SU-DHL-6 (cell line): Measurements from ENCODE around the gene DYSF.

ENCODE experiments used
- H2AFZ ChIP-seq: fragments of 200-600 bp; sonication (generic); 2 replicates; pipeline ENCODE4 v1.6.1; 2014; ENCODE audit warnings: low read depth, mild to moderate bottlenecking, moderate library complexity, mixed read lengths, antibody characterized with exemption, low read length; ENCODE audit not compliant: severe bottlenecking
- H3F3A ChIP-seq: fragments of 200-600 bp; shearing (Covaris generic); 2 replicates; pipeline ENCODE4 v1.6.0; 2016; ENCODE audit warnings: antibody characterized with exemption, mild to moderate bottlenecking; ENCODE audit not compliant: insufficient read depth
- H3K27ac ChIP-seq: fragments of 200-600 bp; sonication (generic); 2 replicates; pipeline ENCODE4 v1.5.1; 2016; ENCODE audit warnings: low read depth, mild to moderate bottlenecking, low read length, moderate library complexity, mixed read lengths
- H3K27me3 ChIP-seq: fragments of 200-600 bp; sonication (generic), shearing (Covaris generic); 2 replicates; pipeline ENCODE4 v1.6.0; 2014; ENCODE audit warnings: mild to moderate bottlenecking, low read length
- H3K36me3 ChIP-seq: fragments of 200-600 bp; sonication (generic); 2 replicates; pipeline ENCODE4 v1.6.1; 2014; ENCODE audit warnings: mild to moderate bottlenecking, low read length, mixed read lengths
- H3K4me2 ChIP-seq: fragments of 300-600, 200-600 bp; shearing (Covaris generic), sonication (generic); 2 replicates; pipeline ENCODE4 v1.6.0; 2014; ENCODE audit warnings: low read length, low read depth, mild to moderate bottlenecking; ENCODE audit not compliant: poor library complexity, severe bottlenecking
- H3K4me3 ChIP-seq: fragments of 200-600 bp; sonication (generic); 2 replicates; pipeline ENCODE4 v1.5.1; 2014; ENCODE audit warnings: antibody characterized with exemption, low read length, mild to moderate bottlenecking, mixed read lengths; ENCODE audit not compliant: insufficient read depth, poor library complexity, severe bottlenecking
- H3K79me2 ChIP-seq: fragments of 200-600 bp; sonication (generic); 2 replicates; pipeline ENCODE4 v1.6.1; 2014; ENCODE audit warnings: mild to moderate bottlenecking, low read length, moderate library complexity; ENCODE audit not compliant: insufficient read depth
- H3K9ac ChIP-seq: fragments of 200-600 bp; sonication (generic); 2 replicates; pipeline ENCODE4 v1.7.0; 2014; ENCODE audit warnings: mild to moderate bottlenecking, low read length
- H3K9me2 ChIP-seq: fragments of 200-600 bp; sonication (generic); replicated peaks from 2 replicates; pipeline ENCODE4 v1.6.1; 2014; ENCODE audit warnings: low read length; ENCODE audit not compliant: insufficient read depth
- H3K9me3 ChIP-seq: fragments of 200-600 bp; sonication (generic); 2 replicates; pipeline ENCODE4 v1.6.1; 2014; ENCODE audit warnings: low read length, mixed read lengths; ENCODE audit not compliant: insufficient read depth
- H4K20me1 ChIP-seq: fragments of 200-600 bp; sonication (generic); 2 replicates; pipeline ENCODE4 v1.6.1; 2014; ENCODE audit warnings: low read depth, mild to moderate bottlenecking, antibody characterized with exemption, low read length, moderate library complexity, mixed read lengths
- CTCF ChIP-seq: fragments of 200-600 bp; sonication (generic); IDR thresholded peaks from one replicate; pipeline ENCODE4 v1.5.1; 2017; ENCODE audit warnings: antibody characterized with exemption, mild to moderate bottlenecking, low read length, moderate library complexity; ENCODE audit not compliant: insufficient read depth, poor library complexity, severe bottlenecking
- EZH2phosphoT487 ChIP-seq: fragments of 200-600 bp; sonication (generic), shearing (Covaris generic); conservative IDR thresholded peaks from 2 replicates; pipeline ENCODE4 v1.6.1; 2018; ENCODE audit warnings: mild to moderate bottlenecking, antibody characterized with exemption, low read length, moderate library complexity, mixed read lengths

The DYSF gene

GRCh38 chr2:71603851-71604725 is 150.7 kb downstream of the DYSF start:
- Histone ChIP-seq H2AFZ (no peak overlapping the region), H3K4me3 (no peak overlapping the region), H3K36me3 (no peaks in the 10 kb centered on the region), H3K27me3 (no peaks in the 10 kb centered on the region), H3K9me3 (no peaks in the 10 kb centered on the region), H4K20me1 (no peaks in the 10 kb centered on the region), H3K79me2 (no peaks in the 10 kb centered on the region), H3K4me2 (no peak overlapping the region), H3K9ac (no peak overlapping the region), H3K9me2 (no peaks in the 10 kb centered on the region), H3F3A (no peaks in the 10 kb centered on the region), H3K27ac (no peak overlapping the region)
- TF ChIP-seq EZH2phosphoT487 = no peak
- TF ChIP-seq CTCF = no peak

- Histone ChIP-seq H3K9ac (no peak overlapping the region), H3K79me2 (no peaks in the 10 kb centered on the region), H4K20me1 (no peaks in the 10 kb centered on the region), H3K9me3 (no peaks in the 10 kb centered on the region), H2AFZ (no peak overlapping the region), H3K9me2 (no peaks in the 10 kb centered on the region), H3K4me3 (no peak overlapping the region), H3K27me3 (no peaks in the 10 kb centered on the region), H3K4me2 (no peak overlapping the region), H3K36me3 (no peaks in the 10 kb centered on the region), H3K27ac (no peak overlapping the region), H3F3A (no peaks in the 10 kb centered on the region)
- TF ChIP-seq CTCF (no peak), EZH2phosphoT487 (no peak)
Measured at GRCh38 chr2:71604726-71605120, 151.4 kb downstream of the DYSF start.

- H3K4me2 ChIP-seq = no peak overlapping the region
- H4K20me1 ChIP-seq = no peaks in the 10 kb centered on the region
- H3K9me2 ChIP-seq = no peaks in the 10 kb centered on the region
- no peak overlapping the region for H3K4me3 ChIP-seq
- TF ChIP-seq CTCF = no peak
- H2AFZ ChIP-seq = no peak overlapping the region
- H3K9ac ChIP-seq = no peak overlapping the region
- no peaks in the 10 kb centered on the region for H3F3A ChIP-seq
- no peaks in the 10 kb centered on the region for H3K79me2 ChIP-seq
- no peaks in the 10 kb centered on the region for H3K27me3 ChIP-seq
- H3K9me3 ChIP-seq = no peaks in the 10 kb centered on the region
- no peaks in the 10 kb centered on the region for H3K36me3 ChIP-seq
- no peak overlapping the region for H3K27ac ChIP-seq
Measured at GRCh38 chr2:71605173-71605641, 151.8 kb downstream of the DYSF start.
